Skeletal muscle cell (primary cell): Measurements from ENCODE around the gene STAT1.
A peak's percentile ranks its signal among the peaks of the same experiment; 100 is the strongest.

Source experiments
- DNase-seq: peaks from one replicate; pipeline ENCODE4 v3.0.0-alpha.2; 2010; ENCODE audit warnings: low read depth
- H3K4me3 ChIP-seq: 2 replicates; pipeline ENCODE4 v1.5.1; 2011; ENCODE audit warnings: low read depth, mild to moderate bottlenecking, control low read depth, low read length, moderate library complexity

Gene STAT1

DNA sequence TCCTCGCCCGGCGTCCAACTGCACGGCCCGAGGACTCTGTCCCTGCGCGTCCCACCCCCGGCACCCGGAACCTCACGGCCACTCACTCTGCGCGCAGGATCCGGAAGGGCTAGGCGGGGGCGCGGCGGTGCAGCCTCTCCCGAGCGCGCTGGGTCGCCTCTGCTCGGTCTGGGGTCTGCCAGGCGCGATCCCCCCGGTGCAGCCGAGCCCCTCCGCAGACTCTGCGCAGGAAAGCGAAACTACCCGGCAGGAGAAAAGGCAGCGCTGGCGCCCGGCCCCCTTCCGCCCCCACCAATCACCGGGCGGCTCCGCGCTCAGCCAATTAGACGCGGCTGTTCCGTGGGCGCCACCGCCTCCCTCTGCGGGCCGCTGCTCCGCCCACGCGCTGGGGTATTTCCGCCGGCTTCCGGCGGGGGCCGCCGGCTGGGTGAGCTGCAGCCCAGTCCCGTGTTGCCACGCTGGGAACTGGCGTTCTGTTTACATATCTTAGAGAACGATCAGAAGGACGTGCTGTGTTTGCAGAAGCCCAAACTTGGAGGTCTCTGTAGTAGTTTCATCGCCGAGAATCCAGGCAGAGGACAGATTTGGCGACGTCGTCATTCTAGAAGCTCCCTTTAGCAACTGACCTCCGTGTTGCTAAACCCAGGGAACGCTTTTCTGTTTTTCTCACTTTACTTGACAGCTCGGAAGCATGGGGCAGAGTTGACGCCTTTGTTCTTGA lies at the start of gene STAT1:
TSS of gene STAT1 (minus strand) at position 240 of the 721 bp plus-strand sequence. CDS start 4,168 bp downstream, outside the sequence.
- peak; percentile 75 for DNase-seq
- H3K4me3 ChIP-seq = peak within 1 kb of the TSS; percentile 84

DNA sequence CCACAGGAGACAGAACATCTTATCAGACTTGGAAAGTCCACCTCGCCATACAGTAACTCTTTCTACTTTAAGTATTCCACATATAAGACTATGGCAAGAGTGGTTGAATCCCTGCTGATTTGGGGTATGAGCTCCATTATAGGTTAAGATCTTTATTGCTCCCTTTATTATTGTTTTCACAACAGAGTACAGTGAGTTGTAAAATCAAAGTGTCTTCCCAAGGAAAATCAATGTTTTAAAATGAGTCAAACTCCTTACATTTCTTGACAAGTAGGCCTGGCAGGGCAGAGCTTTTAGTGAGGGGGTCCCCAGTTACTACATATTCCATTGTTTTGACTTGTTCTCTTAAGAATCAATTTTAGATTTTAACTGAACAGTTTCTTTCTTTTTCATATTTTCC lies 49.6 kb upstream of the STAT1 start:
- no peak for DNase-seq
- H3K4me3 ChIP-seq = no peak overlapping the region

DNA sequence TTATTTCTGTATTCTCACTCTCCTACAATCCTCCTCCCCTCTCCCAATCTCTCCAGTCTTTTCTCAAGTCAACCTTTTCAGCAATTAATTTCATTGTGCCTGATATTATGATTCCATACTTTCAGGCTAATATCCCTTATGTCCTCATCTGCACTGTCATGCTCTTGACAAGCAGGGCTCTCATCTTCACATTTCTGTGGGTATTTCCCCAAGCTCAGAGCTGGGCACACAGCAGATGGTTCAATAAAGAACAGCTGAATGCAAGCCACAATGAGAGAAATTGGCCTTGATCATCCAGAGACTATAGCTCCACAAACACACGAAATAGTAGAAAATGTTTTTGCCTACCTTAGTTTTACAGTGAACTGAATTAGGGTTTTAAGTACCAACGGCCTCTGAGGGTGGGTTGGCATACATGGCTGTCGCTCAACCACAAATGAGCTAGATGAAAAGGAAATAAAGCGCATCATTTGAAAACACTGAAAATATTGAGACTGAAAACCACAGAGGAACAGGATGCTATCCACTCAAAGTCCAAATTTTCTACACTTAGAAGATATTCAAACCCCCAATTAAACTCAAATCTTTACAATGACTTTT lies 47.5 kb upstream of the STAT1 start:
- H3K4me3 ChIP-seq = no peak overlapping the region
- no peak for DNase-seq

- DNase-seq = no peak
- no peak overlapping the region for H3K4me3 ChIP-seq
These were observed 45.3 kb upstream of the STAT1 start for GRCh38 chr2:191059308-191059707.

- no peak overlapping the region for H3K4me3 ChIP-seq
- no peak for DNase-seq
These were observed 42.3 kb upstream of the STAT1 start for GRCh38 chr2:191056228-191056627.

DNA sequence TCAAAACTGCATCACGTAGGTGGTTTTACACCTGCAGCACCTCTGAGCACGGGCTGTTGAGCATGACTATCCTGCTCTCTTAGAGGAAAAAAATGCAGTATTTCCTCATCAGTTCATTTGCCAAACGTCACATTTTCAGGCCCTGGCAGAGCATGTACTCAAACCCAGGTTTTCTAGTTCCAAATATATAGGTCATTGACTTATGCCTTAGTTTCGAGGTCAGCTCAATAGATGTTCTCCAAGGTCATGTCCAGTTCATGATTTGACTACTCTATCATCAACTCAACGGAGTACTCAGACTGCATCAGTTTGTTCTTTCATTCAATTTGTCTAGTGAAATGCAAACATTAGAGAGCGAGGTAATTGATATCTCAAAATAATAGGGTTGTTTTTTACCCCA lies 39.3 kb upstream of the STAT1 start:
- H3K4me3 ChIP-seq = no peak overlapping the region
- no peak for DNase-seq

DNA sequence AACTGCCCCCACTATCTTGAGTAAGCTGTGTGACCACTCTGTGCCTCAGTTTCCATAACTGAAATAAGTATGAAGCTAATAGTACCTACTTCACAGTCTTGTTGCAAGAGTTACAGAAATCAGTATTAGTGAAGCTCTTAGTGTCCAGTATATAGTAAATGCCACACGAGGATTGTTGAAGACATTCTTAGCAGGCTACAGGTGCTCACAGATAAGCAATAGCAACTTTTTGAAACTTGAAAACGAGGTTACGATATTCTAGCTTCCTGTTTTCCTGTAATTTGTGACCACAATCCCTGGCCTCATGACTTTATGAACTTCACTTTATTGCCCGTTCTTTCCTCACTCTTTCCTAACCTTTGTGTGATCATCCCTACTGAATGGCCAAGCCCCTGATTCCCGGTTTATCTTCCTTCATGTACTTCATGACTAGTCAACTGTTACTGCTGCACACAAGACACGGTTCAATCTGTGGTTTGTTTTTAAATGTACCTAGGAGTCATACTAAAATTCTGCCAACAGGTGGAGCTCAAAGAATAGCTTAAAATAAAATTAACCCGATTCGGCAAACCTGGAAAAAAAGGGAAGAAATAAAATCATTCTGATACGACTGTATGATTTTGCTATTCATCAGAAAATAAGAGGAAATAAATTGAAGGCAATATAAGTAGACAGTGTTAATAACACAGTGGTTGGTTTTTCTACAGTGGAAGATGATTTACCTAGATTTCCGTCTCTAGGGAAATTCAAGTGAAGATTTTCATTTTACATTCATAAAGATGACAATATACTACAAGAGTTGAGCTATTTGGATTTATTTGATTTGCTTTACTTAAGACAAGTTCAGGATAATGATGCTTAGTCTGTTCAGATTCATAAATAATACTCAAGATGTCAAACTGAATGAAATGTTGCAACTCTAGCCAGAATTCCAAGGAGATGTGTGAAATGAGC lies 38.1 kb upstream of the STAT1 start:
- no peak overlapping the region for H3K4me3 ChIP-seq
- no peak for DNase-seq

DNA sequence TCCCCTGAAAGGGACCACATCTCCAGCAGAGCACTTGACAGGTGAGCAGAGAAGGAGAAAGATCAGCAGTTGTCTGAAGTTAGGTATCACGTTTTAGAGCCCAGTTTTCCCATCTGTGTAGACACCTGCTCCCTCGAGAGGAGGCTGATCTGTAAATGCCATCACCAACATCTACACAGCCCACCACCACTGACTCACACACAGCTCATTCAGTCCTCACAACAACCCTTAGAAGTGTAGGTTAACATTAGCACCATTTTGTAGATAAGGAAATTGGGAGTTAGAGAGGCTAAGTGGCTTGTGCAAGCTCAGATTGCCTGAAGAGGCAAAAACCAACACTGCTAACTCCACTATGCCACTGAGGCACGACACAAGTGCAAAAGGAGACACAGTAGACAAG lies 37.2 kb upstream of the STAT1 start:
- H3K4me3 ChIP-seq = no peak overlapping the region
- no peak for DNase-seq

- no peak overlapping the region for H3K4me3 ChIP-seq
- DNase-seq = peak; percentile 87
These were observed 36.6 kb upstream of the STAT1 start for GRCh38 chr2:191050640-191050987.

- no peak overlapping the region for H3K4me3 ChIP-seq
- peak; percentile 89 for DNase-seq
These were observed 36.0 kb upstream of the STAT1 start for GRCh38 chr2:191049728-191050639.

DNA sequence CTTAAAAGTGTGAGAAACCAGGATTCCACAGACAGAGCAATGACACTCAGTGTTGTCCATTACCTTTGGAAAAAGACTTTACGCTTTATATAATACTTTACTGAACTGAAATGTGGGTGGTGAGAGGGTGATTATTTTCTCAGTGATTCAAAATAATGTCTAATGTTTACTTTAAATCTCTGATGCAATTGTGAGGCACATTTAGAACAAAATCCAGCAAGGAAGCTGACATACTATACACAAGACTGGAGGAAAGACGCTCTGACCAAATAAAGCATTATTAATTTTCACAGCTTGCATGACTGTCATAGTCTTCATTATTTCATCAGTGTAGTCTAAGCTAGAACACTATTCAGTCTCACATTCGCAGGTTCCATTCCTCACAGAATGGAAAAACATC lies 34.1 kb upstream of the STAT1 start:
- H3K4me3 ChIP-seq = no peak overlapping the region
- DNase-seq = peak; percentile 63

DNA sequence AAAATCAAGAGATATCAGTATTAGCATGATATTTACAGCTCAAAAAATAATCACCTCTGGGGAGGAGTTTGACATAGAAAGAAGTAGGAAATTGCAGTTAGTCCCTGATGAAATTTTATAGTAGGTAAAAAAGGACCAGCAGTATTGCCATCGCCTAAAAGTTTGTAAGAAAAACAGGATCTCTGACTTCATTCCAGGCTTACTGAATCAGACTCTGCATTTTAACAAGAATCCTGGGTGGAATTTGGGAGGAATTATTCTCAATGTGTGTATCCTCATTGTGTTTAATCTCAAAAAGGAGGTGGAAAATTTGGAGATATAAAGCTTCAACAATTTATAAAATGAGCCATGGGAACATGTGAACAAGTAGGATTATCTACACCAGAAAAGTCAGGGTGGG lies 31.2 kb upstream of the STAT1 start:
- no peak for DNase-seq
- no peak overlapping the region for H3K4me3 ChIP-seq

- peak; percentile 65 for DNase-seq
- H3K4me3 ChIP-seq = no peak overlapping the region
These were observed 29.5 kb upstream of the STAT1 start for GRCh38 chr2:191043438-191043837.

GRCh38 chr2:191041418-191042161 lies 27.6 kb upstream of the STAT1 start:
- H3K4me3 ChIP-seq = no peak overlapping the region
- DNase-seq = no peak

GRCh38 chr2:191039616-191040015 lies 25.6 kb upstream of the STAT1 start:
- H3K4me3 ChIP-seq = no peak overlapping the region
- no peak for DNase-seq

DNA sequence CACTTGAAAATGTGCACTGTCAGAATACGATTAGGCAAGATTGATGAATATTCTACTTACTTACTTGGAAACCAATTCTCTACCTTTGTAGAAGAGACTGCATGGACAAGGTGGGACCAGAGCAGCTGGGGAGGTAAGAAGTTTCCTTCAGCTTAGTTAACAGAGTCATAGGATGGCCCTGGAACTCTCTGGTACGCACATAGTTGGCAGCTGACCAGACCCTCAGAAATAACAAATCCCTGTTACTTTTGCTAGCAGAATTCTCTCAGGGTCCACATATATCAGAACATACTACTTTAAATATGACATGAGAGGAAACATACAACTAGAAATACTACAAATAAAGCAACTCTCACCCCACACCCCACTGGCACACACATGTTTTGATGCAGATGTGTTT lies 24.8 kb upstream of the STAT1 start:
- no peak overlapping the region for H3K4me3 ChIP-seq
- DNase-seq = no peak

DNA sequence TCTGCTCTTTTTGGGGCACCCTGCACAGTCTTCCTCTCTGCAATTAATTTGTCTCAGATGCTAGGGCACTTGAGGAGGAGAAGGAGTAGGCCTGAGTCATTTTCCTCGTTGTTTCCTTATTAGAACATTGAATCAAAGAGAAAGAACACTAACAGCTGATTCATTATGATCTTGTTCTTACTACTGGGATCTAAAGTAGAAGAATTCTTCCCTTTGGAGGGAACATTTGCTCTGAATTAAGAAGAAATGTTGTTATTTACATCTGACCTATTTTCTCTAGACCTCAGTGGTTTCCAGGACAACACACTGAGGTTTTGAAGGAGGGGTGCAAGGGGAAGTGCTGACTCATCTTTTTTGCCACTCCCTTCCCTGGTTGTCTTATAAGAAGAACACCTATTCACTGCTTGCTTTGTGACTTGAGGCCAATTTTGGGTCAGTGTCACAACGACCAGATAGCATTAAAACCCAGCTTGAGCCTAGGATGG lies 24.3 kb upstream of the STAT1 start:
- no peak overlapping the region for H3K4me3 ChIP-seq
- no peak for DNase-seq

- H3K4me3 ChIP-seq = no peak overlapping the region
- DNase-seq = no peak
These were observed 23.4 kb upstream of the STAT1 start for GRCh38 chr2:191037351-191037750.

GRCh38 chr2:191036363-191036762 lies 22.4 kb upstream of the STAT1 start:
- DNase-seq = no peak

More at GRCh38 chr2:191036363-191036762, 22.4 kb upstream of the STAT1 start:
- no peak overlapping the region for H3K4me3 ChIP-seq
